Stimulated activated CD8-positive, alpha-beta memory T cell treated with anti-CD3 and anti-CD28 coated beads, Interleukin-7, amount 100 ng/mL, for 4 hours (primary cell): ENCODE results near the gene CISD2.
"Not testable (repeated sequence)": the region's sequence is repeated elsewhere in the genome, so short reads cannot be mapped to it uniquely, and the experiment has no call there.

Experiments used
- DNase-seq, 2 donors: peaks; one replicate each; pipeline ENCODE4 v3.0.0-alpha.2; 2020; ENCODE audit warnings: low read depth in 2 of 2

CISD2 gene

GRCh38 chr4:102918859-102919258 is 50.1 kb downstream of the CISD2 start:
- no peak for DNase-seq

- not testable (repeated sequence) for DNase-seq
Measured at GRCh38 chr4:102919697-102920096, 50.9 kb downstream of the CISD2 start.

GRCh38 chr4:102935716-102936115 is 66.9 kb downstream of the CISD2 start:
- no peak for DNase-seq

- not testable (repeated sequence) for DNase-seq
Measured at GRCh38 chr4:102938063-102938462, 69.3 kb downstream of the CISD2 start.
